Medulla oblongata (tissue), 1 donor: ENCODE data around the gene TOX3.

Experiments
- DNase-seq: peaks from one replicate; pipeline ENCODE4 v3.0.0-alpha.2; 2015; ENCODE audit errors: extremely low spot score

Gene TOX3

GRCh38 chr16:52453644-52454043 lies 93.3 kb downstream of the TOX3 start:
- no peak for DNase-seq

GRCh38 chr16:52451971-52452421 lies 94.9 kb downstream of the TOX3 start:
- no peak for DNase-seq

- DNase-seq, result no peak
These were observed 96.0 kb downstream of the TOX3 start for GRCh38 chr16:52450916-52451315.

- DNase-seq, result no peak
These were observed 96.7 kb downstream of the TOX3 start for GRCh38 chr16:52450241-52450640.

GRCh38 chr16:52446080-52446479 lies 100.9 kb downstream of the TOX3 start:
- no peak for DNase-seq

GRCh38 chr16:52441886-52442285 lies 105.1 kb downstream of the TOX3 start:
- DNase-seq, result no peak

- no peak for DNase-seq
These were observed 106.7 kb downstream of the TOX3 start for GRCh38 chr16:52440248-52440647.

- no peak for DNase-seq
These were observed 107.2 kb downstream of the TOX3 start for GRCh38 chr16:52439750-52440149.

GRCh38 chr16:52439171-52439701 lies 107.7 kb downstream of the TOX3 start:
- DNase-seq, result no peak

GRCh38 chr16:52437277-52437670 lies 109.7 kb downstream of the TOX3 start:
- no peak for DNase-seq

- no peak for DNase-seq
These were observed 110.3 kb downstream of the TOX3 start for GRCh38 chr16:52436339-52437276.

GRCh38 chr16:52434224-52434623 lies 112.7 kb downstream of the TOX3 start:
- no peak for DNase-seq

- no peak for DNase-seq
These were observed 113.3 kb downstream of the TOX3 start for GRCh38 chr16:52433643-52434042.

GRCh38 chr16:52424591-52424990 lies 122.4 kb downstream of the TOX3 start:
- no peak for DNase-seq

- no peak for DNase-seq
These were observed 124.6 kb downstream of the TOX3 start for GRCh38 chr16:52422307-52422706.

GRCh38 chr16:52418201-52418600 lies 128.7 kb downstream of the TOX3 start:
- DNase-seq, result no peak

- DNase-seq, result no peak
These were observed 130.1 kb downstream of the TOX3 start for GRCh38 chr16:52416888-52417287.

GRCh38 chr16:52411011-52411410 lies 135.9 kb downstream of the TOX3 start:
- DNase-seq, result no peak

GRCh38 chr16:52408191-52408845 lies 138.6 kb downstream of the TOX3 start:
- DNase-seq, result no peak

- no peak for DNase-seq
These were observed 139.2 kb downstream of the TOX3 start for GRCh38 chr16:52407778-52408177.

GRCh38 chr16:52405441-52405840 lies 141.5 kb downstream of the TOX3 start:
- no peak for DNase-seq

- DNase-seq, result no peak
These were observed 142.4 kb downstream of the TOX3 start for GRCh38 chr16:52404546-52404945.

- no peak for DNase-seq
These were observed 147.8 kb downstream of the TOX3 start for GRCh38 chr16:52399116-52399515.
